Heart right ventricle (tissue), 16 donors: ENCODE results near the gene ADAMTS17. TPM values are rescaled to one million over a fixed set of nuclear protein-coding genes. Genes with fewer than 3 reads are reported as not detected.

Experiments used
- ATAC-seq, 8 donors: fragments of 200-7000 bp; cut with Tn5 transposase; one replicate each; pipeline ENCODE4 v1.9.1; 2020; ENCODE audit warnings: mild to moderate bottlenecking in 8 of 8, moderate library complexity in 8 of 8, moderate number of reproducible peaks in 1 of 8
- DNase-seq, 2 donors: peaks; one replicate each; pipeline ENCODE4 v3.0.0-alpha.2; 2020
- H3K27ac ChIP-seq, 10 donors: fragments of 200-600 bp; sonication (generic) in 2 of 10; one replicate each; pipeline versions ENCODE4 v1.5.0 to v1.8.0; 2020 to 2022; ENCODE audit warnings: mild to moderate bottlenecking in 3 of 10
- H3K27me3 ChIP-seq, 7 donors: fragments of 200-600 bp; one replicate each; pipeline ENCODE4 v1.8.0; 2021 to 2022; ENCODE audit warnings: mild to moderate bottlenecking in 2 of 7
- H3K36me3 ChIP-seq, 9 donors: fragments of 200-600 bp; sonication (generic) in 1 of 9; one replicate each; pipeline versions ENCODE4 v1.5.0 to v1.8.0; 2020 to 2022; ENCODE audit warnings: mild to moderate bottlenecking in 2 of 9
- H3K4me1 ChIP-seq, 9 donors: fragments of 200-600 bp; sonication (generic) in 1 of 9; one replicate each; pipeline versions ENCODE4 v1.5.0 to v1.8.0; 2020 to 2022; ENCODE audit warnings: mild to moderate bottlenecking in 4 of 9
- H3K4me3 ChIP-seq, 10 donors: fragments of 200-600 bp; sonication (generic) in 2 of 10; one replicate each; pipeline versions ENCODE4 v1.5.0 to v1.8.0; 2020 to 2022; ENCODE audit warnings: mild to moderate bottlenecking in 7 of 10, moderate library complexity in 2 of 10
- H3K9me3 ChIP-seq, 11 donors: fragments of 200-600 bp in 10 of 11; sonication (generic) in 2 of 11; one replicate each; pipeline versions ENCODE4 v1.5.0 to v1.8.0; 2013 to 2022; ENCODE audit warnings: mild to moderate bottlenecking in 2 of 11, control low read depth in 1 of 11, moderate library complexity in 1 of 11
- WGBS, 2 donors: extraction: QIAGEN DNeasy Blood & Tissue Kit; methylation state at CpG; one replicate each; pipeline ENCODE4 v1.1.7; 2013; ENCODE audit warnings: inconsistent platforms in 1 of 2; 5-methylcytosine and 5-hydroxymethylcytosine counted together
- intact Hi-C, 10 donors: fragments of 100-400 bp; cut with DNase I; formaldehyde crosslinking; loops; one replicate each; pipeline versions ENCODE4 v1.11.1 to v1.14.2; 2022
- polyA plus RNA-seq, 2 donors: library from polyadenylated mRNA; stranded (reverse); fragments of 200-250 nt; gene quantifications; one replicate each; pipeline ENCODE4 v1.2.3, GENCODE V29; 2013
- total RNA-seq, 10 donors: library from RNA; stranded (reverse); fragmentation: NEBNext Ultra II Directional in 3 of 10; extraction: Animal tissue kit (Norgen Biotek cat#: 25700) in 3 of 10; gene quantifications; one replicate each; pipeline versions ENCODE4 v1.2.1 to v1.2.4, GENCODE V29; 2021 to 2023
- TF ChIP-seq, protein P1 (sequence below), 9 donors: fragments of 200-600 bp; sonication (generic) in 2 of 9; IDR thresholded peaks; one replicate each; pipeline versions ENCODE4 v1.5.0 to v1.8.0; 2021 to 2022; ENCODE audit warnings: antibody characterized with exemption in 9 of 9, mild to moderate bottlenecking in 5 of 9, moderate library complexity in 1 of 9
- donor health status: Arrhythmogenic right ventricular cardiomyopathy.
- donor health status: ischemic (EF 13 %, LVEDD 7.1; RV severe dilation, severe dysfunction).
- donor health status: healthy with polysubstance abuse.
- donor health status: DM: no; HTN: yes; CAD: no.
- donor health status: DM: no; HTN: no; CAD: no.
- donor health status: ischemic (EF 25% LVEDD 6.9; RV normal size, moderate dysfunction).
- donor health status: ischemic (EF 25% LVEDD 5.7; RV mildly dilated, moderate dysfunction).
- donor health status: healthy.
- donor health status: DM: yes; HTN: yes; CAD: no.
- donor health status: Ischemic cardiomyopathy.
- donor health status: ischemic (EF 35%, LVEDD 5.7; RV mildly dilated, moderate dysfunction).
- donor health status: nonischemic (EF 11% LVEDD 7.7; RV severe dilation, severe dysfunction).
- donor health status: DM: yes; HTN: yes; CAD: no.
- donor health status: PGD.
- donor health status: ischemic (EF 29% LVEDD 5.4; RV normal size, mild dysfunction).
- donor health status: nonischemic (EF 23%, LVEDD 6.1; RV moderate dilation, normal function).

The ADAMTS17 gene
- total and polyA plus RNA-seq, 12 donors: 0.47 to 5.0 (median 1.2) TPM

DNA sequence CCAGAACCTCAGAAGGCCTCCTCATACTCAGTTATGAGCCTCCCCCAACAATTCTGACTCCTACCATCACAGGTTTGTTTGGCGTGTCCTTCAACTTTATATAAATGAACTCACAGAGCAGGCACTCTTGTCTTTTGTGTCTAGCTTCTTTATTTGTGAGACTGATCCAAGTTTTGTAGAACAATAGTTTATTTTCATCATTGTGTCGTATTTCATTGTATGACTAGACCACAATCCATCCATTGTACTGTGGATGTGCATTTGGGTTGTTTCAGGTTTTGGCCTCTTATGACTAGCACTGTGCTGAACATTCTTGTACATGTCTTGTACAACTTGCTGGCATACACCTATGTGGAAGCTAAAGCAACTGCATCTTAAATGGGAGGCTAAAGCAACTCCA is 315.7 kb downstream of the ADAMTS17 start:
- intact Hi-C loops: loop anchor here in 1 of 10 donors (10.0 kb wide), 1 partner anchor 89 kb away; no protein-coding TSS in a partner anchor

DNA sequence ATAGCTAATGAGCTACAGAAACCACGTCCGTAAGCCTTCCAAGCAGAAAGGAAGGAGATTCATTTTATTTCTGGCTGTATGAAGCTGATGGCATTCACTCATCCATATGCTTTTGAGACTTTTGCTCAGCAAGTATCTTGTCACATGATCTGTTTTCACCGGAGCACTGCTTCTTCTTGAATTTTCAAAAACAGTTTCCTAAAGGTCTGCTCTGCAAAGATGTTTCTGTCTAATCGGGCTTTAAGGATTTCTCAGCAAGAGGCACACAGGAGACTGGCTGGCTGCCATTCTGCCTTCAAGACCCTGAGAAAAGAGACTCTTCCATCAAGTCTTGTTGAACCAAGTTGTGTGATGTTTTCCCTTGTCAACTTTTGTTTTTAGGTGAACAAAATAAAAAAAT is 319.0 kb downstream of the ADAMTS17 start:
- Histone ChIP-seq H3K27ac (peak overlapping the region in 2 of 10 donors; percentile 13 to 41), H3K4me1 (peaks cover 0 to 20% (median 0%) of the 10 kb centered on the region in 9 donors), H3K27me3 (no peaks in the 10 kb centered on the region), H3K4me3 (no peak overlapping the region), H3K9me3 (peaks cover 0 to 17% (median 7%) of the 10 kb centered on the region in 11 donors), H3K36me3 (no peaks in the 10 kb centered on the region)
- intact Hi-C loops: loop anchor here in 1 of 10 donors (10.0 kb wide), 1 partner anchor 92 kb away; no protein-coding TSS in a partner anchor
- no peak for DNase-seq
- TF ChIP-seq, protein P1, sequence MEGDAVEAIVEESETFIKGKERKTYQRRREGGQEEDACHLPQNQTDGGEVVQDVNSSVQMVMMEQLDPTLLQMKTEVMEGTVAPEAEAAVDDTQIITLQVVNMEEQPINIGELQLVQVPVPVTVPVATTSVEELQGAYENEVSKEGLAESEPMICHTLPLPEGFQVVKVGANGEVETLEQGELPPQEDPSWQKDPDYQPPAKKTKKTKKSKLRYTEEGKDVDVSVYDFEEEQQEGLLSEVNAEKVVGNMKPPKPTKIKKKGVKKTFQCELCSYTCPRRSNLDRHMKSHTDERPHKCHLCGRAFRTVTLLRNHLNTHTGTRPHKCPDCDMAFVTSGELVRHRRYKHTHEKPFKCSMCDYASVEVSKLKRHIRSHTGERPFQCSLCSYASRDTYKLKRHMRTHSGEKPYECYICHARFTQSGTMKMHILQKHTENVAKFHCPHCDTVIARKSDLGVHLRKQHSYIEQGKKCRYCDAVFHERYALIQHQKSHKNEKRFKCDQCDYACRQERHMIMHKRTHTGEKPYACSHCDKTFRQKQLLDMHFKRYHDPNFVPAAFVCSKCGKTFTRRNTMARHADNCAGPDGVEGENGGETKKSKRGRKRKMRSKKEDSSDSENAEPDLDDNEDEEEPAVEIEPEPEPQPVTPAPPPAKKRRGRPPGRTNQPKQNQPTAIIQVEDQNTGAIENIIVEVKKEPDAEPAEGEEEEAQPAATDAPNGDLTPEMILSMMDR (IDR thresholded peaks at IDR 0.05): no peak
- ATAC-seq: no peak
- WGBS, 2 donors: 59 to 74% methylated on average over 4 of the region's 4 CpGs

More for the DNA sequence above, 315.7 kb downstream of the ADAMTS17 start:
- Histone ChIP-seq H3K27me3 (no peaks in the 10 kb centered on the region), H3K9me3 (peaks cover 0 to 20% (median 8%) of the 10 kb centered on the region in 11 donors), H3K36me3 (no peaks in the 10 kb centered on the region), H3K4me3 (no peak overlapping the region), H3K27ac (no peak overlapping the region), H3K4me1 (peaks cover 0 to 13% (median 0%) of the 10 kb centered on the region in 9 donors)
- WGBS, 2 donors: 88 to 92% methylated on average over 2 of the region's 2 CpGs
- ATAC-seq (no peak), DNase-seq (no peak)
- TF ChIP-seq, protein P1 (IDR thresholded peaks at IDR 0.05): no peak

DNA sequence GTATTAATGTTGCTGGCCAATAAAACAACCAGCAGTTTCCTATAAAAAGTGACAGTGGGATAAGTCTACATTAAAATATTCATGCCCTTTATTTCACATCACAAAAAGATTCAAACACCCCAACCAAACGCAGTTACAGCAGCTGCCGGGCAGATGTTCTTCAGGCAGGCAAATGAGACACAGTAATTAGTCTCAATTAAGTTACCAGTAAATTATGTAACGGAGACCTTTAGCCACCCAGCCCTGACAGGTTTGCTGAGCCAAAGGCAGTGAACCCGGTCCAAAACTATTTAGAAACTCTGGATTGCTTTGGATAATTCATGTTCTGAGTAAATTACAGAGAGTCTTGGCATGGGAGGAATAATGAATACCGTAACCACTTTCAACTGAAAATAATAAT is 319.4 kb downstream of the ADAMTS17 start:
- TF ChIP-seq, protein P1 (IDR thresholded peaks at IDR 0.05): no peak
- Histone ChIP-seq H3K9me3 (peaks cover 0 to 13% (median 3%) of the 10 kb centered on the region in 11 donors), H3K4me3 (no peak overlapping the region), H3K27me3 (no peaks in the 10 kb centered on the region), H3K27ac (peak overlapping the region in 2 of 10 donors; percentile 13 to 41), H3K4me1 (peaks cover 0 to 20% (median 0%) of the 10 kb centered on the region in 9 donors), H3K36me3 (no peaks in the 10 kb centered on the region)
- ATAC-seq: peak in 1 of 8 donors; percentile 32
- intact Hi-C loops: loop anchor here in 1 of 10 donors (10.0 kb wide), 1 partner anchor 92 kb away; no protein-coding TSS in a partner anchor
- 69 to 75% methylated on average over 5 of the region's 5 CpGs for WGBS, 2 donors
- DNase-seq: no peak

DNA sequence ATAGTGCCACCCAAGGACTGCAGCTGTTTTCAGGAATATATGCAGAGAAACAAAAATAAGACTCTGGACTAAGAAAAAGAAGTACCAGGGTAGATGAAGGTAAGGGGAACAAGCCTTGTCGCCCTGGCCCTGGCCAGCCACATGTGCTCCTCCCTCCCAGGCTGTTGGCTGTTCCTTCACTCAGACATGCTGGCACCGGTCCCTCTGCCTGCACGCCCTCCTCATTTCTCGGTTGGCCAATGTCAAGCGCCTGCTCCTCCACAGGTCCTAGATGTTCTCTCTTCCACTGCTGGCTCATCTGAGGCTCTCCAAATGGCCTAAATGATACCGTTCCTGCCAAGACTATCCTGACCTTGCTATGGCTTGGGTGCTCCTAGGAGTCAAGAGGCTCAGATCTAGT is 320.1 kb downstream of the ADAMTS17 start:
- Histone ChIP-seq H3K4me3 (no peak overlapping the region), H3K27me3 (no peaks in the 10 kb centered on the region), H3K4me1 (peaks cover 0 to 20% (median 0%) of the 10 kb centered on the region in 9 donors), H3K36me3 (no peaks in the 10 kb centered on the region), H3K9me3 (peaks cover 0 to 8% (median 0%) of the 10 kb centered on the region in 11 donors), H3K27ac (no peak overlapping the region)
- intact Hi-C loops: loop anchor here in 1 of 10 donors (10.0 kb wide), 1 partner anchor 93 kb away; no protein-coding TSS in a partner anchor
- peak in 7 of 8 donors; percentile 14 to 58 (median 46) for ATAC-seq
- DNase-seq: peak in 1 of 2 donors; percentile 37
- WGBS, 2 donors: 71 to 79% methylated on average over 6 of the region's 6 CpGs
- TF ChIP-seq, protein P1 (IDR thresholded peaks at IDR 0.05): no peak
